ENCODE measurements around the gene RGL2. TPM values are rescaled to one million over a fixed set of nuclear protein-coding genes. Genes with fewer than 3 reads are reported as not detected.
A peak's percentile ranks its signal among the peaks of the same experiment; 100 is the strongest.

Gene RGL2
- total and polyA plus RNA-seq, 10 of the 15 experiments (the other 5 are each of a cell fraction or from before 2014, with no cell fraction given) = 0.84 to 21.2 (median 6.8) TPM

DNA sequence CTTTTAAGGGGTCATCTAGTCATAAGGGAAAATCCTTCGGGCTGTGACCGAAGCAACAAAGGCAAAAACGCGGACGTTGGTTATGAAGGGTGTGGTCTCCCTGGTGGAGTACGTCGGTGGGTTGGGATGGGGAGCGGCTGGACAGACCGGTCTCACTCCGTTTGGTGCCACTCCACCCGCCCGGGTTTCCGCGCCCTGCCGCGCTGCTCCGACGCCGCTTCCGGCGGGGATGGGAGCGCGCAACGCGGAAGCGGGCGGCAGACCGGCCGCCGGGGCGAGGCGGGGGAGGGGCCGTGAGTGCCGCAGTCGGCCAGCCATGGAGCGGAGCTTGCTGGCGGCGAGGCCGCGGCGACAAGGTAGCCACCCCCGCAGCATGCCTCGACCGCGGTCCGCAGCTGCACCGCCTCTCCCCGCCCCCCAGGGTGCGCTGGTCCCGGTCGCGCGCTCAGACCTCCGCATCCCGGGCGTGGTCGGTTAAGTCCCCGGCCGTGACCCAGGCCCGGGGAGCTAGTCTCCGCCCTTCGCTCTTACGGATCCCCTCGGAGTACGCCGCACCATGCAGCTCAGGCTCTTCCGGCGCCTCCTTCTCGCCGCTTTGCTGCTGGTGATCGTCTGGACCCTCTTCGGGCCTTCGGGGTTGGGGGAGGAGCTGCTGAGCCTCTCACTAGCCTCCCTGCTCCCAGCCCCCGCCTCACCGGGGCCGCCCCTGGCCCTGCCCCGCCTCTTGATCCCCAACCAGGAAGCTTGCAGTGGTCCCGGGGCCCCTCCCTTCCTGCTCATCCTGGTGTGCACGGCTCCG lies 21.7 kb downstream of the RGL2 start, which contains the start of gene B3GALT4 (continued):
- TF ChIP-seq, protein P1, sequence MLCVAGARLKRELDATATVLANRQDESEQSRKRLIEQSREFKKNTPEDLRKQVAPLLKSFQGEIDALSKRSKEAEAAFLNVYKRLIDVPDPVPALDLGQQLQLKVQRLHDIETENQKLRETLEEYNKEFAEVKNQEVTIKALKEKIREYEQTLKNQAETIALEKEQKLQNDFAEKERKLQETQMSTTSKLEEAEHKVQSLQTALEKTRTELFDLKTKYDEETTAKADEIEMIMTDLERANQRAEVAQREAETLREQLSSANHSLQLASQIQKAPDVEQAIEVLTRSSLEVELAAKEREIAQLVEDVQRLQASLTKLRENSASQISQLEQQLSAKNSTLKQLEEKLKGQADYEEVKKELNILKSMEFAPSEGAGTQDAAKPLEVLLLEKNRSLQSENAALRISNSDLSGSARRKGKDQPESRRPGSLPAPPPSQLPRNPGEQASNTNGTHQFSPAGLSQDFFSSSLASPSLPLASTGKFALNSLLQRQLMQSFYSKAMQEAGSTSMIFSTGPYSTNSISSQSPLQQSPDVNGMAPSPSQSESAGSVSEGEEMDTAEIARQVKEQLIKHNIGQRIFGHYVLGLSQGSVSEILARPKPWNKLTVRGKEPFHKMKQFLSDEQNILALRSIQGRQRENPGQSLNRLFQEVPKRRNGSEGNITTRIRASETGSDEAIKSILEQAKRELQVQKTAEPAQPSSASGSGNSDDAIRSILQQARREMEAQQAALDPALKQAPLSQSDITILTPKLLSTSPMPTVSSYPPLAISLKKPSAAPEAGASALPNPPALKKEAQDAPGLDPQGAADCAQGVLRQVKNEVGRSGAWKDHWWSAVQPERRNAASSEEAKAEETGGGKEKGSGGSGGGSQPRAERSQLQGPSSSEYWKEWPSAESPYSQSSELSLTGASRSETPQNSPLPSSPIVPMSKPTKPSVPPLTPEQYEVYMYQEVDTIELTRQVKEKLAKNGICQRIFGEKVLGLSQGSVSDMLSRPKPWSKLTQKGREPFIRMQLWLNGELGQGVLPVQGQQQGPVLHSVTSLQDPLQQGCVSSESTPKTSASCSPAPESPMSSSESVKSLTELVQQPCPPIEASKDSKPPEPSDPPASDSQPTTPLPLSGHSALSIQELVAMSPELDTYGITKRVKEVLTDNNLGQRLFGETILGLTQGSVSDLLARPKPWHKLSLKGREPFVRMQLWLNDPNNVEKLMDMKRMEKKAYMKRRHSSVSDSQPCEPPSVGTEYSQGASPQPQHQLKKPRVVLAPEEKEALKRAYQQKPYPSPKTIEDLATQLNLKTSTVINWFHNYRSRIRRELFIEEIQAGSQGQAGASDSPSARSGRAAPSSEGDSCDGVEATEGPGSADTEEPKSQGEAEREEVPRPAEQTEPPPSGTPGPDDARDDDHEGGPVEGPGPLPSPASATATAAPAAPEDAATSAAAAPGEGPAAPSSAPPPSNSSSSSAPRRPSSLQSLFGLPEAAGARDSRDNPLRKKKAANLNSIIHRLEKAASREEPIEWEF (IDR thresholded peaks at IDR 0.05; ENCODE audit: insufficient replicate concordance, low read depth, low read length) = no peak
- TF ChIP-seq CBX5 (IDR thresholded peaks at IDR 0.05; ENCODE audit: low read depth) (no peak), KLF5 (IDR thresholded peaks at IDR 0.05; ENCODE audit: partially characterized antibody) (no peak)

DNA sequence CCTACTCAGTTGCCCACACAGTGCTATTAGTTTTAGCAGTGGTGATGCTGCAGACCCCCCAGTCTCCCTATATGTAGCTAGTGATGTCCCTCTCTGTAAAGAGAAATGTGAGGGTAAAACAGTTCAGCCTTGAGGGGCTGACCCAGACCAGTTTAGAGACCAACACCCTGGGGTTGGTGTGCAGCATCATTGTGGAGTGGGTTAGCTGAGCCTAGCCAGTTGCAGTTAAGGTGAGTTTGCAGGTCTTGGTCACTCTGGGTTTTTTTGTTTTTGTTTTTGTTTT lies 22.2 kb downstream of the RGL2 start:
- SMC1A ChIA-PET (ENCODE audit: uncharacterized antibody, unreplicated experiment) = interaction anchor here (1.2 to 3.6 kb wide), 5 partner anchors 8 to 154 kb away, joined by 3 to 25 read pairs (median 5); partner anchors contain the start of genes PFDN6 and WDR46
- Histone ChIP-seq H2AFZ (ENCODE audit: control insufficient read depth, low read depth, low read length) (no peak overlapping the region), H3K27me3 (replicated peaks in 1 of 2; ENCODE audit: control insufficient read depth in 2 of 2, insufficient read depth in 2 of 2, low read length in 1 of 2) (no peaks in the 10 kb centered on the region), H3K9ac (ENCODE audit: control insufficient read depth, insufficient read depth, low read length) (peak overlapping the region; percentile 88), H3K4me1 (ENCODE audit: control insufficient read depth, insufficient read depth, low read length) (peaks cover 22% of the 10 kb centered on the region), H3K36me3 (ENCODE audit: control insufficient read depth in 2 of 2, insufficient read depth in 2 of 2, low read length in 1 of 2) (peaks cover 22 to 25% of the 10 kb centered on the region in 2 experiments), H3K4me3 (peak overlapping the region; percentile 87), H3K9me3 (replicated peaks; ENCODE audit: control insufficient read depth, insufficient read depth, low read length) (no peaks in the 10 kb centered on the region), H3K79me2 (ENCODE audit: control insufficient read depth, insufficient read depth, low read length) (peaks cover 57% of the 10 kb centered on the region), H3K4me2 (ENCODE audit: control insufficient read depth, insufficient read depth) (peak overlapping the region; percentile 83), H3K27ac (ENCODE audit: control insufficient read depth, insufficient read depth) (peak overlapping the region; percentile 86), H4K20me1 (ENCODE audit: control insufficient read depth, insufficient read depth) (peaks cover 6% of the 10 kb centered on the region)
- ATAC-seq = peak; percentile 1
- peak; percentile 47 for FAIRE-seq
- BruUV-seq (replicated peaks) = no TSS peak
- CTCF ChIA-PET = interaction anchor here (0.9 to 3.9 kb wide), 9 partner anchors 12 to 149 kb away, joined by 3 to 30 read pairs (median 7); partner anchors contain the start of genes PFDN6, RGL2, WDR46 and ZBTB22
- intact Hi-C loops (cut with micrococcal nuclease; ENCODE audit: unreplicated experiment) (loop anchor here (2.0 to 5.0 kb wide), 2 partner anchors 68 to 116 kb away; partner anchors contain the start of gene KIFC1), in situ Hi-C loops (cut with MboI) (no loop called here)
- TF ChIP-seq FOS (IDR thresholded peaks at IDR 0.05; ENCODE audit: borderline replicate concordance, extremely low read depth, insufficient read length) (no peak), MTA3 (IDR thresholded peaks at IDR 0.05; ENCODE audit: borderline replicate concordance, low read length) (no peak), WRNIP1 (IDR thresholded peaks at IDR 0.05; ENCODE audit: borderline replicate concordance, low read depth, low read length) (no peak), BCL11A (IDR thresholded peaks at IDR 0.05; ENCODE audit: low read depth, low read length) (no peak), YBX1 (IDR thresholded peaks at IDR 0.05) (no peak), HDAC2 (IDR thresholded peaks at IDR 0.05) (no peak), ZNF24 (IDR thresholded peaks at IDR 0.05) (no peak), IKZF1 (conservative IDR thresholded peaks at IDR 0.05) (no peak), ZNF217 (IDR thresholded peaks at IDR 0.05) (no peak)
- TF ChIP-seq, protein P2, sequence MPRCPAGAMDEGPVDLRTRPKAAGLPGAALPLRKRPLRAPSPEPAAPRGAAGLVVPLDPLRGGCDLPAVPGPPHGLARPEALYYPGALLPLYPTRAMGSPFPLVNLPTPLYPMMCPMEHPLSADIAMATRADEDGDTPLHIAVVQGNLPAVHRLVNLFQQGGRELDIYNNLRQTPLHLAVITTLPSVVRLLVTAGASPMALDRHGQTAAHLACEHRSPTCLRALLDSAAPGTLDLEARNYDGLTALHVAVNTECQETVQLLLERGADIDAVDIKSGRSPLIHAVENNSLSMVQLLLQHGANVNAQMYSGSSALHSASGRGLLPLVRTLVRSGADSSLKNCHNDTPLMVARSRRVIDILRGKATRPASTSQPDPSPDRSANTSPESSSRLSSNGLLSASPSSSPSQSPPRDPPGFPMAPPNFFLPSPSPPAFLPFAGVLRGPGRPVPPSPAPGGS (IDR thresholded peaks at IDR 0.05; ENCODE audit: borderline replicate concordance, insufficient read depth, low read depth, low read length, poor library complexity, severe bottlenecking) = no peak
- RAD21 ChIA-PET (ENCODE audit: unreplicated experiment) = interaction anchor here (1.3 to 2.4 kb wide), 6 partner anchors 23 to 149 kb away, joined by 3 to 14 read pairs (median 10); partner anchors contain the start of genes RGL2 and ZBTB22
- DNase-seq (ENCODE audit: low read depth, low spot score) = no peak
- POLR2A ChIA-PET = interaction anchor here (0.5 to 3.9 kb wide), 5 partner anchors 13 to 121 kb away, joined by 5 to 38 read pairs (median 13); partner anchors contain the start of genes PFDN6, TAPBP and WDR46
